Measurements from ENCODE around the gene BSND. TPM values are rescaled to one million over a fixed set of nuclear protein-coding genes. Genes with fewer than 3 reads are reported as not detected.

BSND gene
- total and polyA plus RNA-seq, 8 donors = not detected

DNA sequence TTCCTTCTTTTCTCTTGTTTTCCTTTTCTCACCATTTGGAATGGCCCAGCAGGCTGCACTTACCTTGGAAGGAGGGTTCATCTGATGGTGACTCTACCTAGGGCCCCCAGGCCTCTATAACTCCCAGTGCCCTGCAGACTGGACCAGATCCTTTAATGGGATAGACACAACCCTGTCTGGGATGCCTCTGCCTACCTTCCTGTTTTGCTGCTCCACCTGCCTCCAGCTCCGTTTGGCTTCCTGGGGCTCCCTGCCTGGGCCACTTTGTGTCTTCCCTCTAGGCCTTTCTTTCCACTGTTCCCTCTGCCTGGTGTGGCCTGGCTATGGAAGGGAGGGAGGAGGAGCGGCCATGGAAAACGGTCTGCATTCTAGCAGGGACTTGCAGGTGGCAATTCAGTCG is 48.1 kb downstream of the BSND start:
- no peaks in the 10 kb centered on the region for H3K9me3 ChIP-seq
- H3K27ac ChIP-seq = no peak overlapping the region
- DNase-seq = no peak
- no peaks in the 10 kb centered on the region for H3K27me3 ChIP-seq
- intact Hi-C loops (cut with DNase I; ENCODE audit: low total_unique reads) = no loop called here
- TF ChIP-seq POLR2A (IDR thresholded peaks at IDR 0.05) (no peak), EP300 (IDR thresholded peaks at IDR 0.05) (no peak), POLR2AphosphoS5 (IDR thresholded peaks at IDR 0.05) (no peak)
- TF ChIP-seq, protein P1, sequence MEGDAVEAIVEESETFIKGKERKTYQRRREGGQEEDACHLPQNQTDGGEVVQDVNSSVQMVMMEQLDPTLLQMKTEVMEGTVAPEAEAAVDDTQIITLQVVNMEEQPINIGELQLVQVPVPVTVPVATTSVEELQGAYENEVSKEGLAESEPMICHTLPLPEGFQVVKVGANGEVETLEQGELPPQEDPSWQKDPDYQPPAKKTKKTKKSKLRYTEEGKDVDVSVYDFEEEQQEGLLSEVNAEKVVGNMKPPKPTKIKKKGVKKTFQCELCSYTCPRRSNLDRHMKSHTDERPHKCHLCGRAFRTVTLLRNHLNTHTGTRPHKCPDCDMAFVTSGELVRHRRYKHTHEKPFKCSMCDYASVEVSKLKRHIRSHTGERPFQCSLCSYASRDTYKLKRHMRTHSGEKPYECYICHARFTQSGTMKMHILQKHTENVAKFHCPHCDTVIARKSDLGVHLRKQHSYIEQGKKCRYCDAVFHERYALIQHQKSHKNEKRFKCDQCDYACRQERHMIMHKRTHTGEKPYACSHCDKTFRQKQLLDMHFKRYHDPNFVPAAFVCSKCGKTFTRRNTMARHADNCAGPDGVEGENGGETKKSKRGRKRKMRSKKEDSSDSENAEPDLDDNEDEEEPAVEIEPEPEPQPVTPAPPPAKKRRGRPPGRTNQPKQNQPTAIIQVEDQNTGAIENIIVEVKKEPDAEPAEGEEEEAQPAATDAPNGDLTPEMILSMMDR (IDR thresholded peaks at IDR 0.05) = no peak
- no peaks in the 10 kb centered on the region for H3K36me3 ChIP-seq
- H3K4me1 ChIP-seq = no peaks in the 10 kb centered on the region
- 76 to 93% (median 89%) methylated on average over 4 of the region's 4 CpGs for WGBS, 5 donors
- no peak overlapping the region for H3K4me3 ChIP-seq

DNA sequence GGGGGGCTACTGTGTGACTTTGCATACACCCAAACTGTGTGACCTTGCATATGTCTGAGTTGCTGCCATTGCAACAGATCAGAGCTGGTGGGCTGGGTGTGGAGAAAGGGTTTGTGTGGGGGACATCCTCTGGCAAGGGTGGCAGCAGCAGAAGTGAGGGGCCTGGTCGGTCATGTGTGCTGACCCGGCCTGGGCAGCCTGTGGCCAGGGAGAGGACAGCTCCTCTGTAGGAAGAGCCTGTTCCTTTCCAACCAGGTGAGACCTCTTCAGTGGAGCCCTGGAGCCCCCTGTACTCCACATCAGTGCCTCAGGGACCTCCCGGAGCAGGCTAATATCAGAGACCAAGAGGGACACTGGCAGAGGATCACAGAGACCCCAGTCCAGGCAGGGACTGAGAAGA is 48.9 kb downstream of the BSND start:
- no peaks in the 10 kb centered on the region for H3K36me3 ChIP-seq
- no peaks in the 10 kb centered on the region for H3K9me3 ChIP-seq
- 85 to 100% (median 97%) methylated on average over 1 to 3 of the region's 3 CpGs for WGBS, 5 donors
- no peaks in the 10 kb centered on the region for H3K27me3 ChIP-seq
- peaks cover 0 to under 1% (median 0%) of the 10 kb centered on the region in 4 donors for H3K4me1 ChIP-seq
- intact Hi-C loops (cut with DNase I; ENCODE audit: low total_unique reads) = no loop called here
- DNase-seq = no peak
- H3K4me3 ChIP-seq = no peak overlapping the region
- H3K27ac ChIP-seq = no peak overlapping the region
- TF ChIP-seq, protein P1 (IDR thresholded peaks at IDR 0.05) = no peak
- TF ChIP-seq POLR2AphosphoS5 (IDR thresholded peaks at IDR 0.05) (no peak), EP300 (IDR thresholded peaks at IDR 0.05) (no peak), POLR2A (IDR thresholded peaks at IDR 0.05) (no peak)

DNA sequence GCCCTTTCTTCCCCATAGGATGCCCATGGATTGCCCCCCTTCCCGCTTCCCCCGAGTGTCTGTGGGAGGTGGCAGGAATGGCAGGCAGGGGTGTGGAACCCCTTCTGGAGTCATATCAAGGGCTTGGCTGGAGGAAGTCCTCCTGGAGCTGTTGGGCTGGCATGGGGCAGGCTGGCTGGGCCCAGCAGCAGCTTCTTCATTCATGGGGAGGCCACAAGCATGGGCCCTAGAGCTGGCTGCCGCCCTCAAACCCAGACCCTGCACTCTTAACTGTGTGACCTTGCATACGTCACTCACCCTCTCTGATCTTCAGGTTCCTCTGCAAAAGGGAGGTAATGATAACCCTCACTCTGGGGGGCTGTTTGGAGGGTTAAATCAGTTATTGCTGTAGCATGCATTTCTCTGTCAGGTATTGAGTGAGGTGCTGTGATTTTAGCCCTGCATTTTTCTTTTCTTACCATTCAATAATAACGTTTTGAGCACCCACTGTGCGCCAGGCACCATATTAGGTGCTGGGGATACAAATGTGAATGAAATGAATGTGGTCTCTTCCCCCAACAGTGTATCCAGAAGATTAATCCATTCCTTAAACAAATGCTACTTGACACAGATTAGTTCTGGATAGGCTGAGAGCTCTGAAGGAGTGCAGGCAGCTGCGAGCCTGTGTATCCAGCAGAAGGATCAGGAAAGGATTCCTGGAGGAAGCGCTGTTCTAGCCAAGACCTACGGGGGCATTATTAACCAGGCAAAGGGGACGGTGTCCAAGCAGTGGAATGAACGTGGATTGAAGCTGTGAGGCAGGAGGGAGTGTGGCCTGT is 49.9 kb downstream of the BSND start:
- TF ChIP-seq EP300 (IDR thresholded peaks at IDR 0.05) = no peak
- no peak for TF ChIP-seq POLR2A (IDR thresholded peaks at IDR 0.05)
- no peak for TF ChIP-seq POLR2AphosphoS5 (IDR thresholded peaks at IDR 0.05)
- TF ChIP-seq, protein P1 (IDR thresholded peaks at IDR 0.05) = no peak
- intact Hi-C loops (cut with DNase I; ENCODE audit: low total_unique reads) = no loop called here
- H3K27me3 ChIP-seq = no peaks in the 10 kb centered on the region
- H3K36me3 ChIP-seq = no peaks in the 10 kb centered on the region
- H3K27ac ChIP-seq = no peak overlapping the region
- H3K9me3 ChIP-seq = no peaks in the 10 kb centered on the region
- peaks cover 0 to 6% (median 0%) of the 10 kb centered on the region in 4 donors for H3K4me1 ChIP-seq
- DNase-seq = no peak
- H3K4me3 ChIP-seq = no peak overlapping the region
- 77 to 87% (median 86%) methylated on average over 11 of the region's 11 CpGs for WGBS, 5 donors

DNA sequence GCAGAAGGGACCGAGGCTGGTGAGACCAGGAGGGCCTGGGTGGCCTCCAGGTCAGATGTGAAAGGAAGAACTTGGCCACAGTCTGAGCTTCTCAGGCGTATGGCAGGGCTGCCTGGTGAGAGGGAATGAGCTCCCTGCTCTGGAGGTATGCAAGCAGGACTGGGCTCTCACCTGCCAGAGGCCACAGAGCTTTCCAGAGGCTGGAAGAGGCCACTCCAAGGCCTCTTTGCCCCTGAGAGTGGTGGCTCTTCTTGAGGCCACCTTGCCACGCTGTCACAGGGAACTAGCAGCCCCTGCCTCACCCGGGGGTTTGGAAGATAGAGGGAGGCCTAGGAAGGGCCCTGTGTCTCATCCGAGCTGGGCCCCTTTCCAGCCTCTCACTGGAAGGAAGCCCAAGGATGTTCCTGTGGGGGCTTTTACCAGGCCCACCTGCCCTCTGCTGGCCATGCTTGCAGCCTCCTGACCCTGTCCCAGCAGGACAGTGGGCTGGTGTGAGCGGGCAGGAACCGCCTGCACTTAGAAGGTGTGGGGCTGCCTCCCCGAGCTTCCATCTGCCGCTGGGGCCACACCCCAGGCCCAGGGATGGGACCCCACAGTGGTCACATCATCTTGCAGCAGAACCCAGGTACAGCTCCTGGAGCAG is 50.7 kb downstream of the BSND start:
- Histone ChIP-seq H3K4me1 (peaks cover 0 to 6% (median 0%) of the 10 kb centered on the region in 4 donors), H3K27ac (no peak overlapping the region), H3K27me3 (no peaks in the 10 kb centered on the region), H3K9me3 (no peaks in the 10 kb centered on the region), H3K4me3 (no peak overlapping the region), H3K36me3 (no peaks in the 10 kb centered on the region)
- WGBS, 5 donors = 73 to 94% (median 87%) methylated on average over 8 to 9 of the region's 9 CpGs
- TF ChIP-seq, protein P1 (IDR thresholded peaks at IDR 0.05) = no peak
- TF ChIP-seq POLR2AphosphoS5 (IDR thresholded peaks at IDR 0.05) = no peak
- no peak for TF ChIP-seq EP300 (IDR thresholded peaks at IDR 0.05)
- TF ChIP-seq POLR2A (IDR thresholded peaks at IDR 0.05) = no peak
- DNase-seq = no peak
- intact Hi-C loops (cut with DNase I; ENCODE audit: low total_unique reads) = no loop called here

Data from stomach (tissue), 9 donors.